ENCODE measurements around the gene MITF. TPM values are rescaled to one million over a fixed set of nuclear protein-coding genes. Genes with fewer than 3 reads are reported as not detected.
"Not testable (repeated sequence)": the region's sequence is repeated elsewhere in the genome, so short reads cannot be mapped to it uniquely, and the experiment has no call there.

Gene MITF
- polyA plus RNA-seq, 1 donor from 2014 or later: 0.54 TPM

- Mint-ChIP-seq H3K4me1 (no peaks in the 10 kb centered on the region), H3K27ac (no peak overlapping the region), H3K4me3 (no peak overlapping the region), H3K9me3 (no peaks in the 10 kb centered on the region), H3K27me3 (no peaks in the 10 kb centered on the region), H3K36me3 (no peaks in the 10 kb centered on the region)
Measured at GRCh38 chr3:69781593-69781992, 42.3 kb downstream of the MITF start.

- peaks cover 0 to 2% (median 0%) of the 10 kb centered on the region in 3 donors for H3K9me3 Mint-ChIP-seq
- no peaks in the 10 kb centered on the region for H3K27me3 Mint-ChIP-seq
- H3K4me3 Mint-ChIP-seq: no peak overlapping the region
- peaks cover 0 to under 1% (median 0%) of the 10 kb centered on the region in 3 donors for H3K4me1 Mint-ChIP-seq
- H3K36me3 Mint-ChIP-seq: no peaks in the 10 kb centered on the region
- no peak overlapping the region for H3K27ac Mint-ChIP-seq
Measured at GRCh38 chr3:69784954-69785514, 45.8 kb downstream of the MITF start.

- Mint-ChIP-seq H3K4me1 (peaks cover 0 to 1% (median 0%) of the 10 kb centered on the region in 3 donors), H3K4me3 (no peak overlapping the region), H3K27ac (no peak overlapping the region), H3K9me3 (peaks cover 0 to 2% (median 0%) of the 10 kb centered on the region in 3 donors), H3K36me3 (no peaks in the 10 kb centered on the region), H3K27me3 (no peaks in the 10 kb centered on the region)
Measured at GRCh38 chr3:69785769-69786320, 46.6 kb downstream of the MITF start.

GRCh38 chr3:69786854-69787253, 47.6 kb downstream of the MITF start:
- no peaks in the 10 kb centered on the region for H3K27me3 Mint-ChIP-seq
- peaks cover 0 to 2% (median 0%) of the 10 kb centered on the region in 3 donors for H3K9me3 Mint-ChIP-seq
- no peak overlapping the region for H3K4me3 Mint-ChIP-seq
- no peak overlapping the region for H3K27ac Mint-ChIP-seq
- no peaks in the 10 kb centered on the region for H3K36me3 Mint-ChIP-seq
- peaks cover 0 to 1% (median 0%) of the 10 kb centered on the region in 3 donors for H3K4me1 Mint-ChIP-seq

- Mint-ChIP-seq H3K4me1 (peaks cover 0 to 1% (median 0%) of the 10 kb centered on the region in 3 donors), H3K36me3 (no peaks in the 10 kb centered on the region), H3K4me3 (no peak overlapping the region), H3K9me3 (peaks cover 0 to 2% (median 0%) of the 10 kb centered on the region in 3 donors), H3K27me3 (no peaks in the 10 kb centered on the region), H3K27ac (no peak overlapping the region)
Measured at GRCh38 chr3:69787436-69788168, 48.3 kb downstream of the MITF start.

- H3K4me1 Mint-ChIP-seq: peaks cover 0 to 1% (median 0%) of the 10 kb centered on the region in 3 donors
- H3K9me3 Mint-ChIP-seq: peaks cover 0 to 2% (median 0%) of the 10 kb centered on the region in 3 donors
- H3K4me3 Mint-ChIP-seq: no peak overlapping the region
Measured at GRCh38 chr3:69791106-69791505, 51.8 kb downstream of the MITF start.

GRCh38 chr3:69791919-69792399, 52.7 kb downstream of the MITF start:
- Mint-ChIP-seq H3K27ac (no peak overlapping the region), H3K27me3 (no peaks in the 10 kb centered on the region), H3K4me1 (peaks cover 0 to 1% (median 0%) of the 10 kb centered on the region in 3 donors), H3K4me3 (no peak overlapping the region), H3K36me3 (no peaks in the 10 kb centered on the region), H3K9me3 (peaks cover 0 to 2% (median 0%) of the 10 kb centered on the region in 3 donors)

More at GRCh38 chr3:69791106-69791505, 51.8 kb downstream of the MITF start:
- no peaks in the 10 kb centered on the region for H3K27me3 Mint-ChIP-seq
- no peaks in the 10 kb centered on the region for H3K36me3 Mint-ChIP-seq
- no peak overlapping the region for H3K27ac Mint-ChIP-seq

- not testable (repeated sequence) for H3K36me3 Mint-ChIP-seq, H3K27me3 Mint-ChIP-seq, H3K4me3 Mint-ChIP-seq, H3K9me3 Mint-ChIP-seq, H3K27ac Mint-ChIP-seq, H3K4me1 Mint-ChIP-seq
Measured at GRCh38 chr3:69796126-69796525, 56.9 kb downstream of the MITF start.

GRCh38 chr3:69803681-69804270, 64.5 kb downstream of the MITF start:
- Mint-ChIP-seq H3K4me1 (no peaks in the 10 kb centered on the region), H3K9me3 (peaks cover 2 to 8% (median 3%) of the 10 kb centered on the region in 3 donors), H3K27ac (no peak overlapping the region), H3K4me3 (no peak overlapping the region), H3K27me3 (no peaks in the 10 kb centered on the region), H3K36me3 (no peaks in the 10 kb centered on the region)

GRCh38 chr3:69805491-69805890, 66.2 kb downstream of the MITF start:
- no peaks in the 10 kb centered on the region for H3K4me1 Mint-ChIP-seq
- no peak overlapping the region for H3K27ac Mint-ChIP-seq
- H3K4me3 Mint-ChIP-seq: no peak overlapping the region
- peaks cover 1 to 5% (median 2%) of the 10 kb centered on the region in 3 donors for H3K9me3 Mint-ChIP-seq
- H3K36me3 Mint-ChIP-seq: no peaks in the 10 kb centered on the region
- no peaks in the 10 kb centered on the region for H3K27me3 Mint-ChIP-seq

- H3K4me1 Mint-ChIP-seq: no peaks in the 10 kb centered on the region
- H3K9me3 Mint-ChIP-seq: peaks cover 0 to 5% (median 2%) of the 10 kb centered on the region in 3 donors
- no peaks in the 10 kb centered on the region for H3K36me3 Mint-ChIP-seq
- no peaks in the 10 kb centered on the region for H3K27me3 Mint-ChIP-seq
- H3K4me3 Mint-ChIP-seq: no peak overlapping the region
- H3K27ac Mint-ChIP-seq: no peak overlapping the region
Measured at GRCh38 chr3:69806735-69807438, 67.6 kb downstream of the MITF start.

GRCh38 chr3:69807674-69808073, 68.4 kb downstream of the MITF start:
- Mint-ChIP-seq H3K27ac (no peak overlapping the region), H3K4me3 (no peak overlapping the region), H3K36me3 (no peaks in the 10 kb centered on the region), H3K4me1 (no peaks in the 10 kb centered on the region), H3K27me3 (no peaks in the 10 kb centered on the region), H3K9me3 (peaks cover 0 to 5% (median 2%) of the 10 kb centered on the region in 3 donors)

- Mint-ChIP-seq H3K4me1 (no peaks in the 10 kb centered on the region), H3K27ac (no peak overlapping the region), H3K9me3 (peaks cover 0 to 5% (median 2%) of the 10 kb centered on the region in 3 donors), H3K36me3 (no peaks in the 10 kb centered on the region), H3K27me3 (no peaks in the 10 kb centered on the region), H3K4me3 (no peak overlapping the region)
Measured at GRCh38 chr3:69809076-69809835, 70.0 kb downstream of the MITF start.

All from IgD-negative memory B cell (primary cell).